ENCODE results near the gene AIFM1.
A peak's percentile ranks its signal among the peaks of the same experiment; 100 is the strongest.

AIFM1 gene

DNA sequence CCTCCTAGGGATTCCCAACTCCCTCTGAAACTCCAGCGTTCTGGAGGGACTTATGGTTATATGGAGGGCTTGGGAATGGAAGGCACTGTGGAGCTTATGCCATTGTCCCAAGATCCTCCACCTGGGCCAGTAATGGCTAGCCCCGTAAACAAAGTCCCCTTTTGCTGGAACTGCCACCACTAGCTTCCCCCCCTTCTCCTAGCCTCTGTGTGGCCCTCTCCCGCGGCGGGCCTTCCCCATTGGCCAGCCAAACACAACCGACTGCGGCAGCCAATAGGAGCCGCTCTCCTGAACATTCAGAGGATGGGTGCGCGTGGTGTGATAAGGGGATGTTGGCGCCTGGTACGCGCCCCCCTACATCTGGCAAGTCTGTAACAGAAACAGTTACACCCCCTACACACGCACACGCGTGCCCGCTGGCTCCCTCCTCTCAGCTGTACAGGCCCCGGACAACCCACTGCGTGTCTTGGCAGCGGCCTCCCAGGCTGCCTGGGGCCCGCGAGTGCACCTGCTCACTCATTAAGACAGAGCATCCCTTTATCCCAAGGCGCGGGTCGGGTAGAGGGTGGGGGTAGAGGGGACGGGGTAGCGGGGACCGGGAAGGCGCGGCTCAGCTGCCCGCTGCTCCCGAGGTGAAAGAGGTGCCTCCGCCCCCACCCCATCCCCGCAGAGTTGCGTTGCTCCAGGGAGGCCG lies 5.3 kb upstream of the AIFM1 start:
- DNase-seq: peak; percentile 64

DNA sequence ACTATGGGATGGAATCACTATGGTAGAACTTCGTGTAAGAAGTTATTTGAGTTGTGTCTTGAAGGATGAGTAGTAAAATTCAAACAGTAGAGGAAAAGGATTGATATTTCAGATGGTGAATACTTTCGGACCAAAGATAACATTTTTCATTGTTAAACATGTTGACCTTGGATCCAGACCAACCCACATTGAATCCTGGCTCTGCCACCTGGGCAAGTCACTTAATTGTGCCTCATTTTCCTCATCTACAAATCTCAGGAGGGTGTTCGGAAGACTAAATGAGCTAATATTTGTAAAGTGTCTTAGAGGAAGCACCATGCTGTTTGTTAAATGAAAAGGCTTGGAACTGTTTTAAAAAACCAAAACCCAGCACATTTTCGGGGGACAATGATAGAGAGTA lies 1.4 kb upstream of the AIFM1 start:
- DNase-seq: no peak

DNA sequence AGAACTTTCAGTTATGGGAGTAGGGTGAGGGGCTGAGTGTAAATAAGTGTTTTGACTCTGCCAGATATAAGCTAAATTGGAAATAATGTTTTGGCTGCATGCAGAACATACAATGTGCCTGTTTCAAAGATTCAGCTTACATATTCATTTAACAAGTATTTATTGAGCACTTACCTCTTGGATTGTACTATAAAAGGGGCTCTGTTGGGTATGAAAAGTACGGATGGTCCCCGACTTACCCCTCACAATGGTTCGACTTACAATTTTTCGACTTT lies 799 bp upstream of the AIFM1 start:
- no peak for DNase-seq

DNA sequence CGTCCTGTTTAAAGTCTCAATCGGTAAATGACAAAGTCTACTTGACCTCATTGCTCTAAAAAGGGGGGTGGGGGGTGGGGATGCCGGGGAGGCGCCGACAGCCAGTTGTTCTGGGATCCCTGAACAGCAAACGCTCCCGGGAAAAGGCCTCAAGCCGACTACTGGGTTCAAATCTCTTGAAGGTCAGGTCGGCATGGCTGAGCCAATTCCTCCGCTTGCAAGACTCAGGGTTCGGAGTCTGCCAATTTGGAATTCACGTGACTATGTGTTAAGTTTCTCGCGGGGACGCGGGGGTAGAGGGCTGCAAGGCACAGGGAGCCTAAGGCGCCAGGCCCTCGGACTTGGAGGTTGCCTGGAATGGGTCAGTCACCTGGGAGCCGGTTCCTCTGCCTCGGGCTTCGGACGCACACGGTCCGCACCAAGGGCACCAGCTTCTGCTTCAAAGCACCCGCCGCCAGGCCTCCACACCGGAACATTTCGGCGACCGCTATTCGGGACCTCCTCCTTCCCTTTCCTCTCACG lies 399 bp downstream of the AIFM1 start:
- DNase-seq: no peak

DNA sequence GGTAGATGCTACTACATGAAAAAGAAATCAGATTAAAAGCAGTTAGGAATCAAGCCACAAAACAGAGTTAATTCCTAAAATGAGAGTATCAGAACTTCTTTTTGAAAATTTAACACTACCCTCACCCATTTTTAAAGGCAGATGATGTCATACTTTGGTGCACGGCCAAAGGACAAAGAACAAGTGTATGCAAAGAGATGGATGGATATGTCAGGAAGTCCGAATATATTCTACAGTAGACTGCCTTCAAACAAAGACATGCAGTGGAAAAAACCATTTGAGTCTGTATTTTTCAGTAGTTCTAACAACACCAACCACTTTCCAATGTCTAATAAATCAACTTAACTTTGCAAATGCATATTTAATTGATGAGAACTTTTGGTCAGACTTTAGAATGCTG lies 2.2 kb downstream of the AIFM1 start:
- DNase-seq: no peak

DNA sequence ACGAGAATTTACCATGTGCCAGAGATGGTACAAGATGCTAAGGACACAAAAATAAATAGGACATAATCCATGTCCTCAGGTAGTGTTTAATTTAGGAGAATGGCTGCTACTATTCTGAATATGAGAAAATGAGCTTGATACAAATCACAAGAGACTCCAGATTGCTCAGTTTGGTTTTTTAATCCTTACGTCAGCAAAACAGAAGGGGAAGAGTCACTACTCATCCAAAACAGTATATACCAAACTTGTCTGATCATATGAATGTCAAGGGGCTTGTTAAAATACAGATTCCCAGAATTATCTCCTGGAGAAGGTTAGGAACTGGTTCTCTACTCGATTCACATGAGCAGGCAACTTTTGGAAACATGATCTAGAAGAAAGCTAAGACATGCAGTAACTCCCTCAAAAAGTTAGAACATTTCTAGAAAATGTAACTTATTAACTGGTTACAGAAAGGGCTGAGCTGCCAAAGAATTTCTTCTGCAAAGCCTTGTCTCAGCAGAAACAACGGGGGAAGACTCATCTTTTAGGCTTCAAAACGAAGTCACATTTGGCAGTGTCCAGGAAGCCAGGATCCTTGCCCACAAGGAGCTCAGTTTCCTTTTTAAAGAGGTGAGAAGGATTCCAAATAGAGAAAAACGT lies 3.4 kb downstream of the AIFM1 start:
- no peak for DNase-seq

DNA sequence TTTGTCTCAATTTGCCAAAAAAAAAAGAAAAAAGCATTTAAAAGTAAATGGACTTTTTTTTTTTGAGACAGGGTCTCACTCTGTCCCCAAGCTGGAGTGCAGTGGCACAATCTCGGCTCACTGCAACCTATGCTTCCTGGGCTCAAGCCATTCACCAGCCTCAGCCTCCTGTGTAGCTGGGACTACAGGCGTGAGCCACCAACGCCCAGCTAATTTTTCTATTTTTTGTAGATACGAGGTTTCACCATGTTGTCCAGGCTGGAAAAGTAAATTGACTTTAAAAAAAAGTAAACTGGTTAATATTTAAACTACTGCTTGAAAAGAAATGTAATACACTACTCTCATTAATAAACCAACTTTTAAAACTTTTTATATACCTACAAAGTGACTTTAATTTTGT lies 5.9 kb downstream of the AIFM1 start:
- DNase-seq: no peak

DNA sequence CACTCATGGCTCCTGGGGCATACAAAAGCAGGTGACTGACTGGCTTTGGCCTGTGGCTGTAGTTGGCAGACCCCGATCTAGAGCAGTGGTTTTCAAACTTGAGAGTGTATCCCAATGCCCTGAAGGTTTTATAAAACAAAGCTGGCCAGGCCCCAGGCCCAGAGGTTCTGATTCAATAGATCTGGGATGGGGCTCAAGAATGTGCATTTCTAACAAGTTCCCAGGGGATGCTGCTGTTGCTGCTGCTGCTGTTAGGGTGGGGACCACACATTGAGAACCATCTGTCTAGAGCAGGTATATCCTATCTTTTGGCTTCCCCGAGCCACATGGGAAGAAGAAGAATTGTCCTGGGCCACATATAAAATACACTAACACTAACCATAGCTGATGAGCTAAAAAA lies 7.3 kb downstream of the AIFM1 start:
- DNase-seq: no peak

DNA sequence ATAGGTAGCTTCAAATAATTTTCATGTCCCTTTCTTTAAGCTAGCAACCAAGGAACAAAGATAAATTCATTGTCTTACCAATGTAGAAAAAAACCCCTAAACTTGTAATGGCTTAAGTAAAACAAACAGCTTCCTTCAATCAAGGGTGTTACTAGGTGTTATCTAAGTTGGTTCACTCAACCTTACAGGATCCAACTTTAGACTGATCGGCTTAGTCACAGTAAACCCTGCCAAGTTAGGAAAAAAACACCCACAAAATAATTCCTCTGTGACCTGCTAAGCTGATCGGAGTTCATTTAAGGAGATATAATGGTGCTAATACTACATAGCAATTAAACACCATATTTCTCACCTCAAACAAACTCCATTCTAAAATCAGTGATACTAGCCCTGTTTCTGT lies 10.1 kb downstream of the AIFM1 start:
- no peak for DNase-seq

DNA sequence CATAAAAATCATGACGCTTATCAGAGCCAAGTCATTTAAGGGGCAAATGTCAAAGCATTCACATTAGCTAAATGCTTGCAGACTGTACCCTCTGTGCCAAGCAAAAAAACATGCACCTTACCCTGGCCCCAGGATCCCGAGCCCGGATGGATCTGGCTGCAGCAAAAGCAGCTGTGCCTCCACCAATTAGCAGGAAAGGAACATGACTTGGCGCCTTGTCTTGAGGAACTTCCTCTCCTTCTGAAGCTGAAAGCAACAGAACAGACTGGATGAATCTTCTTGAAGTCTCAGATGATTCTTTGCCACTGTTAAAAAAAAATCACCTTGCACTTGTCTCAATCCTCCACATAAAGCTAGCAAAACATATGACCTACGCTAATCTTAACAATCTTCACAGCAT lies 18.0 kb downstream of the AIFM1 start:
- DNase-seq: no peak

DNA sequence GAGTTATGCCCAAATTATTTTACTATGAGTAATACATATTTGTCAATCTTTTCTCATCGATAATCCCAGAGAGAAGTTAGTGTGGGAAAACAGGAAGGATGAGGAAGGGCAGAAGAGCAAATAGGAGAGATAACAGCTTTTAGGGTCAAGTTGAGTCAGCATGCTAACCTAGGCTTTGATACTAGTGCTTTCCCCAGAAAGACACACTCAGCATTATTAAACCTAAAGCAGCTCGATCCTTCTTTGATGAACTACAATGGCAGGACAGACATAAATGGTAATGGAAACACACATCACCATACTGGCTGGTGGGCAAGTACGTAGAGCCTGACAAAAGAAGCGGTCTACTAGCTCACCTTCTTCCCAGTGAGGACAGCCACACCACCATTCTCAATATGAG lies 20.5 kb downstream of the AIFM1 start:
- DNase-seq: no peak

DNA sequence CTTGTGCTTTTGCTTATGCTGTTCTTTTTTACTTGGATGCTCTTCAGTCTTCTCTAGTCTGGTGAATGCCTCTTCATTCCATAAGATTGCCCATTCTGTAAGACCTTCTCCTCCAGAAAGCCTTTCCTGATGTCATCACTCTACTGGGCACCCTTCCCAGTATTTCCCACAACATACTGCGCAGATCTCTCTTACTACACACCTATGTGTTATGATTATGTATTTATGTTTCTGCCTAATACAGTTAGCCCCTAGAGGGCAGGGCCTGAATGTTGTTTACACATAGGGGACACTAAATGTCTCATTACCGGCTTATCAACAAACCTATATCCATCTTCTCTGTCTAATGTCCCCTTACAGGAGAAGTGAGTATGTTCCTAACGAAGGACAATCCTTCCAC lies 21.1 kb downstream of the AIFM1 start:
- DNase-seq: no peak

DNA sequence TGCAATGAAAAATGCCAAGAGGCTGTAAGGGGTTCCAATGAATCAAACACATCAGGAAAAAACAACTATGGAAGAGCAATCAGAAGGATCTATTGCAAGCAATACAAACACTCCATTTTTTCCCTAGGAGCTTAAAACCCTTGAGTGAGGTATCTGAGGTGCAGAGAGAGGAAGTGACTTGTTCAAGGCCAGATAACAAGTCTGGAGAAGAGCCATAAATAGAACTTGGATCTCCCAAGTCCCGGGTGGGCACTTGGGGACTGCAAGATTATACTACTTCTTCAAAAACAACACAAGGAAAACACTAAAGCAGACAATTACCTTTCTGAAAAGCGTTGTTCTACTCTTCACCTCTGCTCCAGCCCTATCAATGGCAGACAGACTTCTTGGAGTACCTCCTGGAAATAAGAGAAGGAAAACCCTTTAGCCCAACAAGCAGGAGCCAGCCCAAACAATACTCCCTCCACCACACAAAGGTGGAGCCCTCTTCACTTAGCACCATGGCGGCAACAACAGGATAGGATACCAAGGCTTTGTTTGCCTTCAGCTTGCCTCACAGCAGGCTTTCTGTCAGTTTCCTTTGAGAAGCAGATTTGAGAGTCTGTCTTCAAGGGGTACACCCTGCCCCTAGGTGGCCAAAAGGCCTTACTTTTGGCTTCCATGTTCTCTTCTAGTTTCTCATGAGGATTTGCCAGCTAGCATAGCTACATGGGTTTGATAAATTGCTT lies 26.0 kb downstream of the AIFM1 start:
- DNase-seq: no peak

DNA sequence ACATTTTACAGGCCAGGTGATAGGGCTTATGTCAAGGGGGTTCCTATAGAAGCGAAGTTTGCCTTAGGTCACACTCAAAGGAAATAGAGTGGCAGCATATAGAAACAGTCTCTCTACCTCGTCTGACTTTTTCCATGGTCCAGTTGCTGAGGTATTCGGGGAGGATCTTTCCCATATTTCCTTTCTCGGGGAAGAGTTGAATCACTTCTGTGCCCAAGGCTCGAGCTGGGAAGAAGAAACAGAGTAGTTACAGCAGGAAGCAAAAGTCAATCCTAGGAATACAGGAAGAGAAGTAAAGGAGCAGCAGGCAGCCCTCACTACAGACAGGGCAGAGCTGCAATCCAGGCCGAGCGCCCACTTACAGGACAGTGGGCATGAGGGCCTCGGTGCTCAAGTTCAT lies 28.7 kb downstream of the AIFM1 start:
- DNase-seq: no peak

DNA sequence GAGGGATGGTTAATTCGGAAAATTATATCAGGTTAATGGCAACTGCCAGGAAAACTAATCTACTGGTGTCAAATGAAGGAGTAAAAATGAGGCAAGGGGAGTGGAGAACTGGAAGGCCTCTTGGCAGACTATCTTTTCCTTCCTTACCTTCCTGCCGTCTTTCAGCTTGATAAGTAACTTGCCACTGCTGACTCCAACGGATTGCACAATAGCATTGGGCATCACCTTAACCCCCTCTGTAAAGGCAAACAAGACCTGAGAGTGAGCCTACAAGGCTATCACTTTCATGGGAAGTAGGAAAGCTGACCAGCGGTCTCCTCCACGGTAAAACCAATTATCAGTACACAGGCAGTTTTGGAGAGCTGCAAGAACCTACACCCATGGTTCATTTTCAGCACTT lies 29.1 kb downstream of the AIFM1 start:
- DNase-seq: no peak

DNA sequence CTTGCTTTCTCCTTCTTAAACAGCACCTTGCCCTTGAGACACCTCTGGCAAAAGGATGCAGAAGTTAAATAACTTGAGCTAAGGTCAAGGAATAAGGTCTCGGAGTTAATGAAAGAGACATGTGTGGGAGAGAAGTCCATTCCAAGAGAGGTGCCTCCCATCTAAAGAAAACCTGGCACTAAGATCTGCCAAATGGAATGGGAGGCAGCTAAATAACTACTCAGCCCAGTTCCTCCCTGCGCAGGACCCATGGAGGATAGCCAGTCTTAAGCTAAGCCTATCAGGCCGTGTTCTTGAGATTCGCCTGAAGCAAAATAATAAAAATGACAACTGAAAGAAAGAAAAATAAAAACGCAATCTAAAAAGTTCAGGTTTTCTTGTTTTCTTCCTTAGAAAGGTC lies 34.7 kb downstream of the AIFM1 start:
- DNase-seq: no peak

DNA sequence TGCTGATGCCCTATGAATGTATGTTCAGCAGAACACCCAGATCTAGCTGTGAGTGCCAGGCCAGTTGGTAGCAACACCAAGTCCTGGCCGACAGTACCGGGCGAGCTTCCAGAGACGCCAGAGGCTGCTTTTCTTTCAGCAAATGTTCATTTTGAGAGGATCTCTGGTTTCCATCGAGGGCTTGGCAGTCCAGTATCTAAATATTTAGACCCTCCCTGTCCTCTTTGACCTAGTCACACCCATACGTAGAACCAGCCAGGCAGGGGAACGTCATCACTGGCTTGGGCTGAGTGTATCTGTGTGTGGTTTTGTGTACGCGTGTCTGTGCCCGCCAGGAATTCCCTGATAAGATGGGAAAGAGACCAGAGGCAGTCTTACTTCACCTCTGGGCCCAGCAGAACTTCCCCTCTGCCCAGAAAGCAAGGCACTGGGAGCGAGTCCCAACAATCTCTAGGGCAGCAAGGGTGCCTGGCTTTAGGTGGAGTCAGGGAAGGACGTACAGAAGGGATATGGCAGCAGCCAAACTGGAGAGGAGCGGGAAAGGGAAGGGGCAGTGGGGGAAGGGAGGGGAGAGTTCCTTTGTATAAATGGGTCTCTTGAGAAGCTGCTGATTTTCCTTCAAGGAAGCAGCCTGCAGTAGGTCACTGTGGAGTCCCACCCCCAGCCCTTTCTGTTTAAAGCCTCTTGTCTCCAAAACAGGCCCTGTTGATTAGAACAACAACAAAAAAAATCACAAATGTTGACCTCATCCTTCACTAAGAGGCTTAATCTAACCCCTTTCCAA lies 40.4 kb downstream of the AIFM1 start:
- DNase-seq: no peak

DNA sequence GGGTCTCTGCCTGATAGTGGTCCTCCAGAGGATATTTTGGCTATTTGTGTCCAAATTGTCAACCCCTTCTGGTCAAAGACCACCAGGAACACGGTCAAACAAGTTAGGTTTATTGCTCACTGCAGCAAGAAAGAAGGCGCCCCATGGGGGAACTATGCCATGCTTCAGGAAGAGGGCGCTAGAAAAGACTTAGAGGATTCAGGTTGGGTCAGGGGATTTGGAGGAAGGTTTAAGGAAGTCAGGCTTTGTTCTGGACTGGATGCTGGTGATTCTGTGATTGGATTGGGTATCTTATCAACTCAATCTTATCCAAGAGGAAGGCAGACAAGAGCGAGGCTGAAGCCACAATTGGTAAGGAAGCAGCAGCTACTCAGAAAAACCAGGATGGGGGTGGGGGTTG lies 41.1 kb downstream of the AIFM1 start:
- no peak for DNase-seq

DNA sequence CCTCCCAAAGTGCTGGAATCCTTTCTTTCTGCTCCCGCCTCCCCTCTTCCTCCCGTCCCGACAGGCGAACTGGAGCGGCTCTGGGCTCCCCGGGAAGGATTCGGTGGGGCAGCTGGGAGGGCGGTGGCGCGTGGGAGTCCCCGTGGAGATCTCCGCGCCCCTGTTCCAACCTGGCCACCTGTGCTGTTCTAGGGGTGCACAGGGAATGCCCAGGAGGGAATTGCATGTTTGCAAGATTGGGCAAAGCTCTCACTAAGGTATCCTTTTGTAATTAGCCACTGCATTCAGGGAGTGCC lies 44.2 kb downstream of the AIFM1 start:
- no peak for DNase-seq

DNA sequence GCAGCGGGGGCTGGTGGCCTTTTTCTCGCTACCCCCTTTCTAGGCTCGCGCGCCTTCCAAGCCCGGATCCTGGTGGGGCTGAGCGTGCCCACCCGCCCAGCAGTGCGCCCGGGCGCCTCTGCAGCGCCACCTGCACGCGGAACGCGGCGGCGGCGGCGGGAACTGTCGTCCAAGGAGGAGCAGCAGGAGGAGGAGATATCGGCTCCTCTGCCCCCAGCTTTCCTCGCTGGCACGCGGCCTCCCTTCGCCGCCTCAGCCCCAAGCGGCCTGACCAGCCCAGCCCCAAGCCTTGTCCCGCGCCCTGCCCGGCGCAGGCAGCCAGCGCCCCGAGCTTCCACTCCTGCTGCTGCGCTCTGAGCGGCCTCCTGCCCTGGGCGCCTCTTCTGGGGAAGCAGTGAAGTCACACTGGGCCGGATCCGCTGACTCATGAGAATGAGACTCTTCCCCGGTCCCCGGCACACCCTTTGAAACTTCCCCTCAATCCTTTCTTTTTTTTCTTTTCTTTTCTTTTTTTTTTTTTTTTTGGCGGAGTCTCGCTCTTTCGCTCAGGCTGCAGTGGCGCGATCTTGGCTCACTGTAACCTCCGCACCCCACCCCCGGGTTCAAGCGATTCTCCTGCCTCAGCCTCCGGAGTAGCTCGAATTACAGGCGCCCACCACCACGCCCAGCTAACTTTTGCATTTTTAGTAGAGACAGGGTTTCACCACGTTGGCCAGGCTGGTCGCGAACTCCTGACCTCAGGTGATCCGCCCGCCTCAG lies 44.7 kb downstream of the AIFM1 start:
- DNase-seq: peak; percentile 70

DNA sequence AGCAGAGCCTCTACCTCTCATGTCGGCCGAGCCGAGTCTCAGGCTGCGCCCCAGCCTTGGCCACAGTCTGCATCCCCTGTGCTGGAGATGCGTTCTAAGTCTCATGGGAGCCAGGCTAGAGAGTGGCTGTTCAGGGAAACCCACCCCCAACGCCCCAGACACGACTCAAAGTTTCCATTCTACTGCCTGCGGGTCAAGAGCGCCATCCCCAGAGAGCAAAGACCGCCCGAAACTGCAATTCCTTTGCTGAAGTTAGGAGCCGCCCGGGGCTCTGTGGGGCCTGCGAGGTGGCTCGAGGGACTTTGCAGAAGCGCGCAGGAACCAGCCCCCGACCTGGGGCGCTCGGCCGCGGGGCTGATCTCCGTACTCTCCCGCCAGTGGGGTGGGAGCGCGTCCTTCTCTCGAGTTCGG lies 45.3 kb downstream of the AIFM1 start:
- no peak for DNase-seq

DNA sequence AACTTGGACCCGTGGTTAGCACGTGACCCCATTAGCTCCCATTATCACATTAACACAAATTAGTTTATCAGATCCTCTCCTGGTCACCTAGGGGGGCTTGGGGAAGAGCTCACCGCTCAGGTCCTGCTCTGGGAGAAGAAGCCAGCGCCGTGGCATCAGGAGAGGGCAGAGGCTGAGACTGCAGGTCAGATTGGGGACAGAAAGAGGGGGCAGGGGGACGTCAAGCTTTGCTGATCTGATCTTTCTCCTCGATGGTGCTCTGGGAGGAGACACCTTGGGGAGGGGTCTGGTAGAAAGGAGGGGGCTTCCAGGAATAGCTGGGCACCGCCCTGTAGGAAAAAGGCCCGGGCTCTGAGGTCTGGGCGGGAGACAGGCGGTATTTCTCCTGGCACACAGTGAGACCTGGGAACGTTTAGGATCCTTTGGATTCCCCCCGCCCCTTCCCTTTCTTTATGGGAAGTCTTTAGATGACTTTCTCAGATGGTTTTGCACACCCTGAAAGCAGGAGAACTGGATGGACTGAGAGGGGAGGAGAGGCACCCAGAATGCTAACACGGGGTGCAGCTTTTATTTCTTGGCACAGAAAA lies 46.2 kb downstream of the AIFM1 start:
- no peak for DNase-seq

Measured in activated naive CD4-positive, alpha-beta T cell treated with anti-CD3 and anti-CD28 coated beads, Interleukin-2, amount 50 U/mL, for 16 hours (primary cell).